ENCODE measurements around the gene SANBR.

GRCh38 chr2:61091485-61091884 lies 25.8 kb downstream of the SANBR start:
- TF ChIP-seq POLR2AphosphoS5 (IDR thresholded peaks at IDR 0.05; ENCODE audit: insufficient read depth in 1 of 2, low read depth in 1 of 2) (no peak), CTCF (IDR thresholded peaks at IDR 0.05) (no peak), POLR2A (IDR thresholded peaks at IDR 0.05) (no peak)

Measured in vagina (tissue), 2 donors.